Activated CD4-positive, alpha-beta T cell treated with anti-CD3 and anti-CD28 coated beads for 36 hours (primary cell): Measurements from ENCODE around the gene CTSZ. TPM values are rescaled to one million over a fixed set of nuclear protein-coding genes. Genes with fewer than 3 reads are reported as not detected.
A peak's percentile ranks its signal among the peaks of the same experiment; 100 is the strongest.

Source experiments
- ATAC-seq: fragments of 200-7000 bp; cut with Tn5 transposase; one replicate; pipeline ENCODE4 v1.10.0; 2021; ENCODE audit warnings: mild to moderate bottlenecking, moderate library complexity
- CTCF ChIA-PET: fragments of 350-600 bp; sonication (Branson Sonifier 250); formaldehyde crosslinking; loops from one replicate; lab custom pipeline; 2021; ENCODE audit warnings: antibody characterized with exemption; lab: Charles Lee
- POLR2A ChIA-PET: fragments of 350-600 bp; sonication (Branson Sonifier 250); formaldehyde crosslinking; loops from one replicate; lab custom pipeline; 2021; ENCODE audit warnings: antibody characterized with exemption, inconsistent platforms; lab: Charles Lee
- DNase-seq: peaks from one replicate; pipeline ENCODE4 v3.0.0-alpha.2; 2020
- H3K27ac Mint-ChIP-seq: one replicate; pipeline ENCODE4 v1.8.0; 2021; ENCODE audit warnings: mixed read lengths
- H3K27me3 Mint-ChIP-seq: one replicate; pipeline ENCODE4 v1.8.0; 2021; ENCODE audit warnings: mixed read lengths
- H3K36me3 Mint-ChIP-seq: one replicate; pipeline ENCODE4 v1.8.0; 2021; ENCODE audit warnings: low read depth, mixed read lengths
- H3K4me1 Mint-ChIP-seq: one replicate; pipeline ENCODE4 v1.8.0; 2021; ENCODE audit warnings: mixed read lengths
- H3K4me3 Mint-ChIP-seq: one replicate; pipeline ENCODE4 v1.8.0; 2021; ENCODE audit warnings: mild to moderate bottlenecking, moderate library complexity, mixed read lengths
- H3K9me3 Mint-ChIP-seq: one replicate; pipeline ENCODE4 v1.8.0; 2021; ENCODE audit warnings: low read depth, mixed read lengths
- intact Hi-C, 2 experiments: fragments of 100-400 bp; cut with DNase I in 1 of 2; cut with micrococcal nuclease in 1 of 2; formaldehyde crosslinking; loops; one replicate each; pipeline versions ENCODE4 v1.14.2 to v1.15.1; 2022 to 2024; cut with DNase I, micrococcal nuclease
- total RNA-seq, 2 experiments: library from RNA; stranded (reverse); gene quantifications; one replicate each; pipeline ENCODE4 v1.2.3, GENCODE V29; 2021

Gene CTSZ
- total RNA-seq, 2 experiments from 2014 or later: 26.6 to 29.4 TPM

DNA sequence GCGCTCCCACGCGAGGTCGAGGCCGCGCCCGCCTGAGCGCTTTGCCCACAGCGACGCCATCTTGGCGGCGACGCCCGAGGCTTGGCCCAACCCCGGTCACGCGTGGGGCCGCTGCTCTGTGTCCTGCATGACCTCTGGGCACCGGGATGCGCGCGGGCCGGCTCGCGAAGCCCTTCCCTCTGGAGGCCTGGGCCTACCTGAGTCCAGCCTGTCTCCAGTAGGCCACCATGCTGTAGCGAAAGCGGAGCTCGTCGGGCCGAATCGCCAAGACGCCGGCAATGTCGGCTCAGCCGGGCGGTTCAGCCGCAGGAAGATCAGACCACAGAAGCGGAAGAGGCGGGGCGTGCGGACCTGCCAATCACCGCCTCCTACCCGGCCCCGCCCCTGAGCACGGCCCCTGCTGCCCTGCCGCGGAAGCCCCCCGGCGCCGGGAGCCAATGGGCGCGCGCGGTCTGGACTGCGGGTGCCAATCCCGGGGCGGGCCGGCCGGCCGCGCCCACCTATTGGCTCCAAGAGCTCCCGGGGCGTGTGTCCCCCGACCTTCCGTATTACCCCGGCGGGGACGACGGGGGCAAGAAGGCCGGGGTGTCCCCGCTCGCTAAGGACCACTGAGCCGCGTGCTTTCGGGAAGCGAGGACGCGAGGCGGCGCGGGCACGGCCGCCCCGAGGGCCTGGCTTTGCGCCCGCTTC, 25.1 kb upstream of the CTSZ start, which contains the start of gene ATP5F1E:
Gene ATP5F1E (minus strand): TSS at position 313 of the 690 bp plus-strand sequence. CDS start 84 bp downstream, at position 229.
- ChIA-PET CTCF (interaction anchor here (0.8 to 1.4 kb wide), 8 partner anchors 10 to 190 kb away, joined by 3 to 6 read pairs (median 4); no protein-coding TSS in a partner anchor), POLR2A (interaction anchor here (0.5 to 1.7 kb wide), 20 partner anchors 8 to 675 kb away, joined by 3 to 16 read pairs (median 3); partner anchors contain the start of genes NELFCD and PRELID3B)
- Mint-ChIP-seq H3K4me1 (peaks cover 73% of the 10 kb centered on the region), H3K27ac (peak within 1 kb of the TSS; percentile 96), H3K9me3 (no peaks in the 10 kb centered on the region), H3K36me3 (peaks cover 70% of the 10 kb centered on the region), H3K4me3 (peak within 1 kb of the TSS; percentile 87), H3K27me3 (no peaks in the 10 kb centered on the region)
- intact Hi-C loops: loop anchor here (1.0 to 5.0 kb wide), 15 partner anchors 10 to 1640 kb away; partner anchors contain the start of genes NELFCD (in 2 of the 2), PRELID3B (in 2 of the 2), CTSZ (in 1 of the 2) and RAB22A (in 1 of the 2)
- peak; percentile 98 for DNase-seq
- peak; percentile 95 for ATAC-seq

DNA sequence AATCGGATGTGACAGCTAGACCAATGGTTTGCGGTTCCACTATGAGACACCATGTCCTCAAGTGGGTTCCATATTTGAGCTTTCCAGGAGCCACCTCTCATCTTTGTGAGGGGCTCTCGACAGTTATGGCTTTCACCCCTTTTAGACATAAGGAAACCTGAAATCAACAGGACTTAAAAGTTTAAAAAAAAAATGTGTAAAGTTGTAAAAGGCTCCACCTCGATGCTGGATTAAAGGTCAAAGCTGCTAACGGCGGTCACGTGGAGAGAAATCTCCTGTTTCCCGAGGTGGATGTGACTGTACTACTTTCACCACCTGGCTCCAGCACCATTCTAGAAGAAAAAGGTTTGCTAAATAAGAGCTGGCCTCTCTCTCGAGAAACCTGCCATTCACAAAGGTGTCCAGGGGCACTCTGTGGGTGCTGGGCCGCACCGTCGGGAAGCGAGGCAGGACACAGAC, 24.5 kb upstream of the CTSZ start:
- peak; percentile 33 for DNase-seq
- H3K4me1 Mint-ChIP-seq: peaks cover 73% of the 10 kb centered on the region
- H3K4me3 Mint-ChIP-seq: peak overlapping the region; percentile 87
- ChIA-PET CTCF (interaction anchor here (0.8 to 1.4 kb wide), 7 partner anchors 10 to 190 kb away, joined by 3 to 5 read pairs (median 4); no protein-coding TSS in a partner anchor), POLR2A (interaction anchor here (0.6 to 1.7 kb wide), 11 partner anchors 11 to 597 kb away, joined by 3 to 16 read pairs (median 4); partner anchors contain the start of gene PRELID3B)
- ATAC-seq: no peak
- intact Hi-C loops: loop anchor here (1.0 to 5.0 kb wide), 15 partner anchors 11 to 1639 kb away; partner anchors contain the start of genes NELFCD (in 2 of the 2), PRELID3B (in 2 of the 2), CTSZ (in 1 of the 2) and RAB22A (in 1 of the 2)
- H3K36me3 Mint-ChIP-seq: peaks cover 70% of the 10 kb centered on the region
- no peaks in the 10 kb centered on the region for H3K27me3 Mint-ChIP-seq
- peak overlapping the region; percentile 96 for H3K27ac Mint-ChIP-seq
- H3K9me3 Mint-ChIP-seq: no peaks in the 10 kb centered on the region

DNA sequence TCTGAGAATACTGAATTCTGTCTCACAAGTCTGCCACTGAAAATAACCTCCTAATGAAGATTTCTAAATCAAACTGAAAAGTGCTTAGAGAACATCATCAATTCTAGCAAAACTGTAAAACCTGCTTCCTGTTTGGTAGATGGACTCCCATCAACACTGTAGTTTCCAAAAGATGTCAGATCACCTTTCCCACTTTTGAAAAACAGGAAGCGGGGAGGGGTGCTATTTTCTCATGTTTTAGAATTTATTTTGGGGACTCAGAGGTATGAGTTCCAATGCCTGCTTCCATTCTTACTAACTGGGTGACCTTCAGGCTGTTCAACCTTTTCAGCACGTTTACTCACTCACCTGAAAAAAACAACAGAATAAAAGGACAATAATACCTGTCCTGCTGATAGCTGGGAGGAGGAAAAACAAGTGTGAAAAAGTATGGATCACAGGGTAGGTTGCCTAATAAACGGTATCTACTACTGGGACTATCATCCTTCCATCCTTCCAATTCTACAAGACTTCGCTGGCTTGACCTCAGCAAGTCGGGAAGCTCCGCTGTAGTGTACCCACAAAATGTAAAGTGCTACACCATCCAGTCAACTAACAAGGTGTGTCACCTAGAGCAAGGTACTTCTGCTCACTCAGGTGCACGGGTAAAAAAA, 24.0 kb upstream of the CTSZ start:
- peak overlapping the region; percentile 96 for H3K27ac Mint-ChIP-seq
- DNase-seq (no peak), ATAC-seq (no peak)
- intact Hi-C loops: loop anchor here (5.0 kb wide), 5 partner anchors 41 to 1639 kb away; partner anchors contain the start of genes NELFCD (in 1 of the 2) and RBM38 (in 1 of the 2)
- H3K9me3 Mint-ChIP-seq: no peaks in the 10 kb centered on the region
- peaks cover 67% of the 10 kb centered on the region for H3K36me3 Mint-ChIP-seq
- ChIA-PET POLR2A (interaction anchor here (0.6 to 1.7 kb wide), 5 partner anchors 22 to 293 kb away, joined by 3 to 7 read pairs (median 3); no protein-coding TSS in a partner anchor), CTCF (interaction anchor here (0.9 to 1.1 kb wide), 4 partner anchors 11 to 176 kb away, joined by 3 to 5 read pairs (median 4); no protein-coding TSS in a partner anchor)
- H3K4me1 Mint-ChIP-seq: peaks cover 73% of the 10 kb centered on the region
- peak overlapping the region; percentile 87 for H3K4me3 Mint-ChIP-seq
- H3K27me3 Mint-ChIP-seq: no peaks in the 10 kb centered on the region

DNA sequence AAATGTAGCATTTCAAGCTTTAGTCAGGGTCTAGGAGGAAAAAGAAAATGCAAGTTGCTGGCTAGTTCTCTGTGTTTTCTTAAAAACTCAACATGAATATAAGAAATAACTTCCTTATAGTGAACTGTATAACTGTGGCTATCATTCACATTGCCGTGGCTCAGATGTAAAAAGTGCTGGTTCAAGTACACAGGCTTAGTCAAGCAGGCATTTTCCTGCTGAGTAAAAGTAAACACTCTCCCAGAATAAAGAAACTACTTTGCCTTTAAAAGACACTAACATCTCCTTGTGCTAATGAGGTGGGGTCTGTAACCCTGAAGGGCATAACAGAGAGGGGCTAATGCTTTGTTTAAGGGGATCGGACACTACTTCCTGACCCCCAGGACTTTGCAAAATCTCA, 21.8 kb upstream of the CTSZ start:
- Mint-ChIP-seq H3K4me3 (peak overlapping the region; percentile 87), H3K27ac (peak overlapping the region; percentile 82), H3K36me3 (peaks cover 67% of the 10 kb centered on the region), H3K9me3 (no peaks in the 10 kb centered on the region), H3K27me3 (no peaks in the 10 kb centered on the region), H3K4me1 (peaks cover 63% of the 10 kb centered on the region)
- POLR2A ChIA-PET: no interaction called here
- CTCF ChIA-PET: interaction anchor here (0.7 to 1.1 kb wide), 2 partner anchors 154 to 376 kb away, joined by 3 read pairs; no protein-coding TSS in a partner anchor
- intact Hi-C loops: loop anchor here in 1 of 2 experiments (2.0 kb wide), 1 partner anchor 372 kb away; no protein-coding TSS in a partner anchor
- no peak for DNase-seq
- no peak for ATAC-seq

- peaks cover 58% of the 10 kb centered on the region for H3K4me1 Mint-ChIP-seq
- H3K4me3 Mint-ChIP-seq: no peak overlapping the region
- POLR2A ChIA-PET: no interaction called here
- DNase-seq (no peak), ATAC-seq (no peak)
- intact Hi-C loops: loop anchor here in 1 of 2 experiments (2.0 kb wide), 1 partner anchor 371 kb away; no protein-coding TSS in a partner anchor
- H3K9me3 Mint-ChIP-seq: no peaks in the 10 kb centered on the region
- CTCF ChIA-PET: interaction anchor here (1.1 kb wide), 1 partner anchor 155 kb away, joined by 3 read pairs; no protein-coding TSS in a partner anchor
- peak overlapping the region; percentile 44 for H3K27ac Mint-ChIP-seq
- H3K27me3 Mint-ChIP-seq: no peaks in the 10 kb centered on the region
- H3K36me3 Mint-ChIP-seq: peaks cover 64% of the 10 kb centered on the region
These were observed 20.8 kb upstream of the CTSZ start for GRCh38 chr20:59027741-59028320.

- Mint-ChIP-seq H3K36me3 (peaks cover 64% of the 10 kb centered on the region), H3K4me3 (no peak overlapping the region), H3K9me3 (no peaks in the 10 kb centered on the region), H3K27ac (peak overlapping the region; percentile 19), H3K4me1 (peaks cover 55% of the 10 kb centered on the region), H3K27me3 (no peaks in the 10 kb centered on the region)
- intact Hi-C loops: no loop called here
- CTCF ChIA-PET: no interaction called here
- POLR2A ChIA-PET: no interaction called here
- ATAC-seq: no peak
- no peak for DNase-seq
These were observed 20.1 kb upstream of the CTSZ start for GRCh38 chr20:59026904-59027740.

DNA sequence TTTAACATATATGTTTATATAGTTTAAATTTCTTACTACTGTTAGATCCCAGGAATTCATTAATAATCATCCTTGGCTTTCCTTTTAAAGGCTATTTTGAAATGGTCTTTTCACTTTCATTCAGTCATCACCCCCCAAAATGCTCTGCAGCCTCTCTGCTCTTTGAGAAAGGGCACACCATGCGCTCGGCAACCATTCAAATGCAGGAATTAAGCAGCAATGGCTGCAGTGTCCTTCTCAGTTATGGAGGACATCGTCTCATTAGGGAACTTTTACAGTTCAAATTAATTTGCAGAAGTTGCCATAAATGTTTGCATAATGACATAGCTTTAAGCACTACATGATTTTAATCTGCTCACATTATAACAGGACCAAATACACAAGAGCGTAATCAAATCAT, 18.5 kb upstream of the CTSZ start:
- peak overlapping the region; percentile 1 for H3K27ac Mint-ChIP-seq
- ATAC-seq: no peak
- ChIA-PET POLR2A (no interaction called here), CTCF (interaction anchor here (0.7 to 1.1 kb wide), 3 partner anchors 11 to 408 kb away, joined by 3 read pairs; no protein-coding TSS in a partner anchor)
- H3K9me3 Mint-ChIP-seq: no peaks in the 10 kb centered on the region
- no peaks in the 10 kb centered on the region for H3K27me3 Mint-ChIP-seq
- DNase-seq: no peak
- H3K4me1 Mint-ChIP-seq: peaks cover 56% of the 10 kb centered on the region
- H3K4me3 Mint-ChIP-seq: no peak overlapping the region
- H3K36me3 Mint-ChIP-seq: peaks cover 51% of the 10 kb centered on the region
- intact Hi-C loops: no loop called here

- CTCF ChIA-PET: interaction anchor here (0.7 to 1.1 kb wide), 3 partner anchors 10 to 408 kb away, joined by 3 read pairs; no protein-coding TSS in a partner anchor
- intact Hi-C loops: no loop called here
- Mint-ChIP-seq H3K4me1 (peaks cover 52% of the 10 kb centered on the region), H3K4me3 (no peak overlapping the region), H3K9me3 (no peaks in the 10 kb centered on the region), H3K27me3 (no peaks in the 10 kb centered on the region), H3K36me3 (peaks cover 46% of the 10 kb centered on the region), H3K27ac (no peak overlapping the region)
- POLR2A ChIA-PET: no interaction called here
- ATAC-seq (no peak), DNase-seq (no peak)
These were observed 18.0 kb upstream of the CTSZ start for GRCh38 chr20:59025086-59025485.

GRCh38 chr20:59024111-59024530, 17.1 kb upstream of the CTSZ start:
- H3K4me3 Mint-ChIP-seq: no peak overlapping the region
- ATAC-seq (no peak), DNase-seq (no peak)
- CTCF ChIA-PET: interaction anchor here (0.6 kb wide), 1 partner anchor 1156 kb away, joined by 3 read pairs; no protein-coding TSS in a partner anchor
- no peaks in the 10 kb centered on the region for H3K27me3 Mint-ChIP-seq
- intact Hi-C loops: no loop called here
- POLR2A ChIA-PET: no interaction called here
- peaks cover 43% of the 10 kb centered on the region for H3K4me1 Mint-ChIP-seq
- no peak overlapping the region for H3K27ac Mint-ChIP-seq
- H3K36me3 Mint-ChIP-seq: peaks cover 39% of the 10 kb centered on the region
- H3K9me3 Mint-ChIP-seq: no peaks in the 10 kb centered on the region

DNA sequence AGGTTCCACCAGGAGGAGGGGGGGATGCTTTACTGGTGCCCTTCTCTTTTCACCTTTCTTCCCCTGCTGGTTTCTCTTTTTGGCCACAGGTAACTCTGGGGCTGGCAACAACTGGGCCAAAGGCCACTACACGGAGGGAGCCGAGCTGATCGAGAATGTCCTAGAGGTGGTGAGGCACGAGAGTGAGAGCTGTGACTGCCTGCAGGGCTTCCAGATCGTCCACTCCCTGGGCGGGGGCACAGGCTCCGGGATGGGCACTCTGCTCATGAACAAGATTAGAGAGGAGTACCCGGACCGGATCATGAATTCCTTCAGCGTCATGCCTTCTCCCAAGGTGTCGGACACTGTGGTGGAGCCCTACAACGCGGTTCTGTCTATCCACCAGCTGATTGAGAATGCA, 16.6 kb upstream of the CTSZ start:
- POLR2A ChIA-PET: no interaction called here
- H3K4me3 Mint-ChIP-seq: no peak overlapping the region

More for the DNA sequence above, 16.6 kb upstream of the CTSZ start:
- intact Hi-C loops: no loop called here
- Mint-ChIP-seq H3K27ac (no peak overlapping the region), H3K27me3 (no peaks in the 10 kb centered on the region), H3K9me3 (no peaks in the 10 kb centered on the region), H3K36me3 (peaks cover 35% of the 10 kb centered on the region), H3K4me1 (peaks cover 38% of the 10 kb centered on the region)
- ATAC-seq (no peak), DNase-seq (no peak)
- CTCF ChIA-PET: interaction anchor here (0.6 to 0.8 kb wide), 2 partner anchors 44 to 1155 kb away, joined by 3 read pairs; no protein-coding TSS in a partner anchor
